ENCODE measurements around the gene BNIPL.

DNA sequence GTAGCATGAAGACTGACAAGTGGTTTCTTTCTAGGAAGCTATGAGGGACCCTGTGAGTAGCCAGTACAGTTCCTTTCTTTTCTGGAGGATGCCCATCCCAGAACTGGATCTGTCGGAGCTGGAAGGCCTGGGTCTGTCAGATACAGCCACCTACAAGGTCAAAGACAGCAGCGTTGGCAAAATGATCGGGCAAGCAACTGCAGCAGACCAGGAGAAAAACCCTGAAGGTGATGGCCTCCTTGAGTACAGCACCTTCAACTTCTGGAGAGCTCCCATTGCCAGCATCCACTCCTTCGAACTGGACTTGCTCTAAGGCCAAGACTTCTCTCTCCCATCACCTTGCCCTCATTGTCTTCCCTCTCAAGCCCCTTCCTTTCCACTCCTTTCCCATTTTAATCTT is 30.8 kb downstream of the BNIPL start:
- TF ChIP-seq, protein P1, sequence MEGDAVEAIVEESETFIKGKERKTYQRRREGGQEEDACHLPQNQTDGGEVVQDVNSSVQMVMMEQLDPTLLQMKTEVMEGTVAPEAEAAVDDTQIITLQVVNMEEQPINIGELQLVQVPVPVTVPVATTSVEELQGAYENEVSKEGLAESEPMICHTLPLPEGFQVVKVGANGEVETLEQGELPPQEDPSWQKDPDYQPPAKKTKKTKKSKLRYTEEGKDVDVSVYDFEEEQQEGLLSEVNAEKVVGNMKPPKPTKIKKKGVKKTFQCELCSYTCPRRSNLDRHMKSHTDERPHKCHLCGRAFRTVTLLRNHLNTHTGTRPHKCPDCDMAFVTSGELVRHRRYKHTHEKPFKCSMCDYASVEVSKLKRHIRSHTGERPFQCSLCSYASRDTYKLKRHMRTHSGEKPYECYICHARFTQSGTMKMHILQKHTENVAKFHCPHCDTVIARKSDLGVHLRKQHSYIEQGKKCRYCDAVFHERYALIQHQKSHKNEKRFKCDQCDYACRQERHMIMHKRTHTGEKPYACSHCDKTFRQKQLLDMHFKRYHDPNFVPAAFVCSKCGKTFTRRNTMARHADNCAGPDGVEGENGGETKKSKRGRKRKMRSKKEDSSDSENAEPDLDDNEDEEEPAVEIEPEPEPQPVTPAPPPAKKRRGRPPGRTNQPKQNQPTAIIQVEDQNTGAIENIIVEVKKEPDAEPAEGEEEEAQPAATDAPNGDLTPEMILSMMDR (IDR thresholded peaks at IDR 0.05 in 4 of 5, conservative IDR thresholded peaks at IDR 0.05 in 1 of 5) = no peak
- TF ChIP-seq POLR2A (IDR thresholded peaks at IDR 0.05) = no peak
